H1 (cell line): ENCODE data around the gene LRRC18. TPM values are rescaled to one million over a fixed set of nuclear protein-coding genes. Genes with fewer than 3 reads are reported as not detected.

Source experiments
- CTCF ChIA-PET: fragments of 300-600 bp; sonication (Branson Sonifier 250); formaldehyde crosslinking; loops from one replicate; lab custom pipeline; 2021; ENCODE audit not compliant: partially characterized antibody; lab: Charles Lee
- POLR2A ChIA-PET: fragments of 300-600 bp; sonication (Branson Sonifier 250); formaldehyde crosslinking; loops from one replicate; lab custom pipeline; 2021; ENCODE audit warnings: inconsistent platforms; ENCODE audit not compliant: partially characterized antibody; lab: Charles Lee
- DNase-seq, 2 experiments: peaks; one replicate each; pipeline versions ENCODE4 v3.0.0 to v3.0.0-alpha.2; 2010 to 2022; ENCODE audit warnings: low spot score in 2 of 2, low read depth in 1 of 2, mixed read lengths in 1 of 2
- FAIRE-seq: peaks from 2 replicates; lab custom pipeline; 2011; peaks lifted over from hg19 to GRCh38; lab: Jason Lieb, UNC
- H2AFZ ChIP-seq: 2 replicates; pipeline ENCODE4 v1.8.1; 2012; ENCODE audit warnings: low read length, inconsistent platforms
- H2AK5ac ChIP-seq: 2 replicates; pipeline ENCODE4 v1.6.1; 2013; ENCODE audit warnings: low read depth, low read length
- H2BK120ac ChIP-seq: replicated peaks from 2 replicates; pipeline ENCODE3; 2013; ENCODE audit warnings: low read depth, low read length, inconsistent platforms
- H2BK12ac ChIP-seq: 2 replicates; pipeline ENCODE4 v1.6.1; 2013; ENCODE audit warnings: low read depth, low read length
- H2BK15ac ChIP-seq: 2 replicates; pipeline ENCODE4 v1.6.1; 2013; ENCODE audit warnings: low read length
- H2BK20ac ChIP-seq: 2 replicates; pipeline ENCODE4 v1.6.1; 2013; ENCODE audit warnings: low read length
- H2BK5ac ChIP-seq: 2 replicates; pipeline ENCODE4 v1.6.1; 2013; ENCODE audit warnings: low read depth, low read length
- H3K14ac ChIP-seq: 2 replicates; pipeline ENCODE4 v1.6.1; 2013; ENCODE audit warnings: inconsistent platforms; ENCODE audit not compliant: insufficient read length
- H3K18ac ChIP-seq: 2 replicates; pipeline ENCODE4 v1.6.1; 2013; ENCODE audit warnings: low read length; ENCODE audit errors: extremely low read depth
- H3K23ac ChIP-seq: 2 replicates; pipeline ENCODE4 v1.6.1; 2013; ENCODE audit warnings: inconsistent platforms; ENCODE audit not compliant: insufficient read length
- H3K23me2 ChIP-seq: 2 replicates; pipeline ENCODE4 v1.6.1; 2013; ENCODE audit warnings: low read depth, low read length
- H3K27ac ChIP-seq: 2 replicates; pipeline ENCODE4 v1.6.1; 2011; ENCODE audit warnings: low read depth, low read length, inconsistent platforms
- H3K27me3 ChIP-seq, 4 experiments: replicated peaks in 1 of 4; 1 replicate in 1 of 4; 2 replicates in 3 of 4; pipeline versions ENCODE4 v1.6.1 to v1.8.1; 2011 to 2013; ENCODE audit warnings: low read length in 3 of 4, mild to moderate bottlenecking in 3 of 4, inconsistent platforms in 2 of 4, mixed read lengths in 2 of 4, moderate library complexity in 1 of 4; ENCODE audit not compliant: control insufficient read depth in 3 of 4, insufficient read depth in 3 of 4; ENCODE audit errors: extremely low read depth in 1 of 4
- H3K36me3 ChIP-seq, 4 experiments: 2 replicates each; pipeline versions ENCODE4 v1.6.1 to v1.8.1; 2011 to 2013; ENCODE audit warnings: mild to moderate bottlenecking in 4 of 4, low read length in 3 of 4, moderate library complexity in 2 of 4, control low read depth in 1 of 4, inconsistent platforms in 1 of 4; ENCODE audit not compliant: insufficient read depth in 4 of 4, control insufficient read depth in 2 of 4
- H3K4ac ChIP-seq: replicated peaks from 2 replicates; pipeline ENCODE3; 2013; ENCODE audit warnings: low read length, low read depth, mixed read lengths, inconsistent platforms; ENCODE audit not compliant: insufficient read length
- H3K4me1 ChIP-seq, 4 experiments: replicated peaks in 1 of 4; 1 replicate in 1 of 4; 2 replicates in 3 of 4; pipeline versions ENCODE4 v1.6.1 to v1.8.1; 2011 to 2013; ENCODE audit warnings: low read length in 3 of 4, inconsistent platforms in 2 of 4, mixed read lengths in 1 of 4; ENCODE audit not compliant: insufficient read depth in 4 of 4, control insufficient read depth in 3 of 4
- H3K4me2 ChIP-seq, 2 experiments: 2 replicates each; pipeline versions ENCODE4 v1.6.1 to v1.8.1; 2011 to 2013; ENCODE audit warnings: low read depth in 2 of 2, low read length in 2 of 2, control low read depth in 1 of 2, inconsistent platforms in 1 of 2, mild to moderate bottlenecking in 1 of 2; ENCODE audit not compliant: insufficient read depth in 1 of 2
- H3K4me3 ChIP-seq, 4 experiments: fragments of 200-600, 300-600 bp in 1 of 4; sonication (generic), shearing (Covaris generic), sonication (Bioruptor Twin) in 1 of 4; 2 replicates each; pipeline versions ENCODE4 v1.5.1 to v1.8.1; 2011 to 2016; ENCODE audit warnings: low read length in 4 of 4, low read depth in 3 of 4, control low read depth in 2 of 4, inconsistent platforms in 2 of 4, mild to moderate bottlenecking in 2 of 4, mixed read lengths in 1 of 4, moderate library complexity in 1 of 4; ENCODE audit not compliant: insufficient read depth in 2 of 4; ENCODE audit errors: extremely low read depth in 1 of 4
- H3K56ac ChIP-seq: replicated peaks from 2 replicates; pipeline ENCODE3; 2013; ENCODE audit warnings: low read depth, mild to moderate bottlenecking, mixed read lengths, low read length, inconsistent platforms; ENCODE audit not compliant: insufficient read length
- H3K79me1 ChIP-seq: 2 replicates; pipeline ENCODE4 v1.6.1; 2013; ENCODE audit warnings: low read depth, low read length, control low read depth
- H3K79me2 ChIP-seq, 2 experiments: 2 replicates each; pipeline versions ENCODE4 v1.6.1 to v1.8.1; 2012 to 2013; ENCODE audit warnings: low read length in 2 of 2, mild to moderate bottlenecking in 2 of 2, inconsistent platforms in 1 of 2; ENCODE audit not compliant: insufficient read depth in 2 of 2, control insufficient read depth in 1 of 2
- H3K9ac ChIP-seq, 4 experiments: replicated peaks in 1 of 4; 1 replicate in 1 of 4; 2 replicates in 3 of 4; pipeline versions ENCODE4 v1.6.1 to v1.8.1; 2011 to 2013; ENCODE audit warnings: low read depth in 3 of 4, low read length in 3 of 4, control low read depth in 2 of 4, mild to moderate bottlenecking in 2 of 4, moderate library complexity in 2 of 4, inconsistent platforms in 1 of 4; ENCODE audit errors: extremely low read depth in 1 of 4
- H3K9me3 ChIP-seq, 2 experiments: 2 replicates each; pipeline versions ENCODE4 v1.6.1 to v1.8.1; 2012 to 2013; ENCODE audit warnings: mild to moderate bottlenecking in 2 of 2, moderate library complexity in 2 of 2, control low read depth in 1 of 2, inconsistent platforms in 1 of 2, low read depth in 1 of 2, low read length in 1 of 2, mixed read lengths in 1 of 2; ENCODE audit not compliant: insufficient read depth in 2 of 2
- H4K20me1 ChIP-seq, 2 experiments: replicated peaks in 1 of 2; 2 replicates each; pipeline versions ENCODE3 to v1.8.1; 2011 to 2013; ENCODE audit warnings: inconsistent platforms in 2 of 2, low read length in 2 of 2, mild to moderate bottlenecking in 1 of 2; ENCODE audit not compliant: insufficient read depth in 2 of 2, control insufficient read depth in 1 of 2
- H4K5ac ChIP-seq: 2 replicates; pipeline ENCODE4 v1.6.1; 2013; ENCODE audit warnings: low read length, low read depth, mixed read lengths, inconsistent platforms; ENCODE audit not compliant: insufficient read length
- H4K8ac ChIP-seq: 2 replicates; pipeline ENCODE4 v1.8.0; 2013; ENCODE audit warnings: mild to moderate bottlenecking, moderate library complexity, low read length, inconsistent platforms; ENCODE audit not compliant: insufficient read depth; ENCODE audit errors: extremely low read depth
- H4K91ac ChIP-seq: replicated peaks from 2 replicates; pipeline ENCODE3; 2013; ENCODE audit warnings: low read length, mixed read lengths, inconsistent platforms; ENCODE audit not compliant: insufficient read length
- CEBPB ChIP-seq: IDR thresholded peaks from 2 replicates; pipeline ENCODE4 v1.6.1; 2012; ENCODE audit warnings: low read depth, low read length
- CHD1 ChIP-seq: IDR thresholded peaks from 2 replicates; pipeline ENCODE4 v1.6.1; 2012; ENCODE audit warnings: low read depth, low read length, improper control_type of control experiment
- CTBP2 ChIP-seq: IDR thresholded peaks from 2 replicates; pipeline ENCODE4 v1.7.0; 2011; ENCODE audit warnings: borderline replicate concordance, mild to moderate bottlenecking, moderate library complexity, mixed read lengths, low read length; ENCODE audit not compliant: insufficient read depth, insufficient read length
- GABPA ChIP-seq: IDR thresholded peaks from 2 replicates; pipeline ENCODE4 v1.6.1; 2011; ENCODE audit warnings: mild to moderate bottlenecking, low read length, moderate library complexity, borderline replicate concordance; ENCODE audit not compliant: insufficient read depth
- GTF2F1 ChIP-seq: IDR thresholded peaks from 2 replicates; pipeline ENCODE4 v1.6.1; 2012; ENCODE audit warnings: low read depth, low read length, improper control_type of control experiment, borderline replicate concordance
- HDAC6 ChIP-seq: IDR thresholded peaks from one replicate; pipeline ENCODE4 v1.7.1; 2012; ENCODE audit warnings: low read depth, mild to moderate bottlenecking, inconsistent platforms, low read length, moderate library complexity
- NRF1 ChIP-seq: IDR thresholded peaks from 2 replicates; pipeline ENCODE4 v1.6.1; 2011; ENCODE audit warnings: mild to moderate bottlenecking, low read depth, low read length, improper control_type of control experiment
- PHF8 ChIP-seq: fragments of 200-600 bp; sonication (generic); conservative IDR thresholded peaks from 2 replicates; pipeline ENCODE4 v1.7.1; 2012; ENCODE audit warnings: low read depth, mild to moderate bottlenecking, inconsistent platforms, low read length, moderate library complexity
- POLR2A ChIP-seq, 2 experiments: IDR thresholded peaks; 1 replicate in 1 of 2; 2 replicates in 1 of 2; pipeline ENCODE4 v1.6.1; 2011; ENCODE audit warnings: low read depth in 2 of 2, low read length in 2 of 2, mild to moderate bottlenecking in 2 of 2; ENCODE audit errors: control extremely low read depth in 1 of 2
- SAP30 ChIP-seq: fragments of 300-600 bp; sonication (generic); IDR thresholded peaks from 2 replicates; pipeline ENCODE4 v1.7.1; 2012; ENCODE audit warnings: low read length, moderate library complexity, mild to moderate bottlenecking, inconsistent platforms; ENCODE audit not compliant: insufficient read depth, insufficient replicate concordance
- TAF1 ChIP-seq: IDR thresholded peaks from 2 replicates; pipeline ENCODE4 v1.6.1; 2011; ENCODE audit warnings: mild to moderate bottlenecking, low read depth, low read length
- TEAD4 ChIP-seq: IDR thresholded peaks from 2 replicates; pipeline ENCODE4 v1.6.1; 2012; ENCODE audit warnings: low read depth, low read length, inconsistent platforms, mixed read lengths
- WGBS, 2 experiments: shearing (Covaris generic) in 1 of 2; methylation state at CpG; one replicate each; pipeline versions ENCODE4 v1.1.6 to v1.1.7; 2013 to 2015; ENCODE audit warnings: low lambda C conversion rate in 2 of 2, mixed read lengths in 2 of 2, inconsistent platforms in 1 of 2, low coverage in 1 of 2, missing lambda C conversion rate in 1 of 2; ENCODE audit not compliant: insufficient replicate concordance in 2 of 2, insufficient coverage in 1 of 2, insufficient read length in 1 of 2; ENCODE audit errors: extremely low coverage in 1 of 2, missing lambda C conversion rate in 1 of 2; 5-methylcytosine and 5-hydroxymethylcytosine counted together
- polyA plus RNA-seq, 7 experiments: library from polyadenylated mRNA; depleted of rRNA in 3 of 7; stranded (reverse) in 5 of 7; unstranded in 2 of 7; fragments of >200 nt in 5 of 7; fragments of 200-250 nt in 2 of 7; gene quantifications; 1 replicate in 5 of 7; 2 replicates in 1 of 7; 4 replicates in 1 of 7; pipeline versions ENCODE4 v1.2.1 to v1.2.3, GENCODE V29; 2011 to 2013; ENCODE audit warnings: missing spikeins in 2 of 7, mixed read lengths in 2 of 7
- total RNA-seq: library from RNA; stranded (reverse); fragmentation: NEBNext Ultra II Directional; extraction: Animal tissue kit (Norgen Biotek cat#: 25700); gene quantifications from 2 replicates; pipeline ENCODE4 v1.2.1, GENCODE V29; 2021
- TF ChIP-seq, protein P1 (sequence below): IDR thresholded peaks from 2 replicates; pipeline ENCODE4 v1.6.1; 2011; ENCODE audit warnings: low read length, improper control_type of control experiment

Gene LRRC18
- total and polyA plus RNA-seq, 2 of the 8 experiments (the other 6 are each of a cell fraction or from before 2014, with no cell fraction given), result not detected

DNA sequence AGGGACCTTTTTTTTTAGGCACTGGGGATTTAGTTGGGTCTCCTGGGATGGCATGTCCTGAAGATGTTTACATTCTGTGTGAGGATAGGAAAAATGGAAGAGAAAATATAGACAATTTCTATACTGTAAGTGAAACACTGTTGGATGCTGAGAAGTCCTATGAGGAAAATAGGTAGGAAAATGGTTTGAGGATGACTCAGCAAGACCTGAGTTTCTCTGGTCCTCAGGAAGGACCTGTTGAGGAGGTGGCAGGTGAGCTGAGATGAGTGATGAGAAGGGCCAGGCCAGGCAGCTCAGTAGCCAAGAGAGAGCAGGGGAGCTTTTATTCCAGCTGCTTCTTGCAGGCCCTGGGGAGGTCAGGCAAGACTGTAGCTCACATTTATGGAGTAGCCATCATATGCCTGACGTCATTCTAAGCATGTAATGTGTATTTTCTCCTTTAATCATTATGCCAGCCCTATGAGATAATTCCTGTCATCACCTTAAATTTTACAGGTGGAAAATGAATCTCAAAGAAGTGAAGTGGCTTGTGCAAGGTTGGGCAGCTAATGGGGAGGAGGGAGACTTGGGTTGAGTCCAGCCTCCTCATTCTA is 19.1 kb upstream of the LRRC18 start:
- no peak overlapping the region for H2AK5ac ChIP-seq
- CTCF ChIA-PET, result interaction anchor here (0.6 to 1.0 kb wide), 2 partner anchors 13 to 206 kb away, joined by 3 read pairs; no protein-coding TSS in a partner anchor
- 100% methylated on average over 1 of the region's 1 CpG; no CpG with 5 or more reads in 1 of the 2 experiments for WGBS, 2 experiments

More for the DNA sequence above, 19.1 kb upstream of the LRRC18 start:
- POLR2A ChIA-PET, result no interaction called here
- H2BK120ac ChIP-seq, result no peak overlapping the region
- no peak overlapping the region for H4K91ac ChIP-seq
- no peaks in the 10 kb centered on the region; a peak in 1 of 4 replicates for H3K9me3 ChIP-seq
- H2BK12ac ChIP-seq, result no peak overlapping the region
- no peak overlapping the region for H3K4me2 ChIP-seq
- H3K14ac ChIP-seq, result no peak overlapping the region
- no peak overlapping the region for H3K4ac ChIP-seq
- no peak overlapping the region for H2BK5ac ChIP-seq
- no peak overlapping the region for H3K23ac ChIP-seq
- H3K36me3 ChIP-seq, result no peaks in the 10 kb centered on the region
- H3K79me1 ChIP-seq, result no peaks in the 10 kb centered on the region
- DNase-seq, result no peak
- no peak overlapping the region for H2AFZ ChIP-seq
- no peak for FAIRE-seq
- H3K4me3 ChIP-seq, result no peak overlapping the region
- no peak overlapping the region for H3K56ac ChIP-seq
- no peak overlapping the region for H4K8ac ChIP-seq
- TF ChIP-seq HDAC6 (no peak), CEBPB (no peak), SAP30 (no peak), CHD1 (no peak), GTF2F1 (no peak), PHF8 (no peak), NRF1 (no peak), TEAD4 (no peak), TAF1 (no peak), POLR2A (IDR thresholded peaks at IDR 0.05; ENCODE audit: control extremely low read depth in 1 of 2, low read depth in 2 of 2, low read length in 2 of 2) (no peak), GABPA (no peak), CTBP2 (no peak)
- TF ChIP-seq, protein P1, sequence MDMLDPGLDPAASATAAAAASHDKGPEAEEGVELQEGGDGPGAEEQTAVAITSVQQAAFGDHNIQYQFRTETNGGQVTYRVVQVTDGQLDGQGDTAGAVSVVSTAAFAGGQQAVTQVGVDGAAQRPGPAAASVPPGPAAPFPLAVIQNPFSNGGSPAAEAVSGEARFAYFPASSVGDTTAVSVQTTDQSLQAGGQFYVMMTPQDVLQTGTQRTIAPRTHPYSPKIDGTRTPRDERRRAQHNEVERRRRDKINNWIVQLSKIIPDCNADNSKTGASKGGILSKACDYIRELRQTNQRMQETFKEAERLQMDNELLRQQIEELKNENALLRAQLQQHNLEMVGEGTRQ, result no peak
- H3K18ac ChIP-seq, result no peak overlapping the region
- no peaks in the 10 kb centered on the region for H3K27me3 ChIP-seq
- H3K4me1 ChIP-seq, result no peaks in the 10 kb centered on the region
- H2BK15ac ChIP-seq, result no peak overlapping the region
- no peaks in the 10 kb centered on the region for H3K79me2 ChIP-seq
- no peak overlapping the region for H3K27ac ChIP-seq
- H4K5ac ChIP-seq, result no peak overlapping the region
- no peak overlapping the region for H2BK20ac ChIP-seq
- no peaks in the 10 kb centered on the region for H3K23me2 ChIP-seq
- no peaks in the 10 kb centered on the region for H4K20me1 ChIP-seq
- no peak overlapping the region for H3K9ac ChIP-seq
